ENCODE measurements around the gene PCP2. TPM values are rescaled to one million over a fixed set of nuclear protein-coding genes. Genes with fewer than 3 reads are reported as not detected.

The PCP2 gene
- not detected for total RNA-seq

DNA sequence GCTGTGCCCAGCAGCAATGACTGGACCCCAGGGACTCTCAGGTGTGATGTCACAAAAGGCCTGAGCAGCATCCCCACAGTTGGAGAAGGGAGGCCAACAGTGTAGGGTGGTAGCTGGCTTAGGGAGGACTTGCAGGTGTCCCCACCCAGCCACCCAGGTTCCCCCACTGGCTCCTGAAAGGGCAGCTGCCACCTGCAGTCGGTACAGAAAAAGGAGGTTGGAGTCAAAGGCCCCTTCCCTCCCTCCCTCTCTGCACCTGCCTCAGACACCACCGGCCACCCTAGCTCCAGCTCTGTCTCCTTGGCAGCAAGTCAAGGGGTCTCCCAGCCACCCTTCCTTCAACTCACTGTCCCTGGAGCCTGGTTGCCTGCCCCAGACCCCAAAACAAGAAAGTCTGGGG lies at the start of gene PCP2:
PCP2 (minus strand) TSS at position 22 of the 400 bp plus-strand sequence. CDS start 262 bp downstream, outside the sequence.
- POLR2A ChIA-PET: interaction anchor here (0.5 kb wide), 1 partner anchor 948 kb away, joined by 6 read pairs; no protein-coding TSS in a partner anchor
- CTCF ChIA-PET: no interaction called here

DNA sequence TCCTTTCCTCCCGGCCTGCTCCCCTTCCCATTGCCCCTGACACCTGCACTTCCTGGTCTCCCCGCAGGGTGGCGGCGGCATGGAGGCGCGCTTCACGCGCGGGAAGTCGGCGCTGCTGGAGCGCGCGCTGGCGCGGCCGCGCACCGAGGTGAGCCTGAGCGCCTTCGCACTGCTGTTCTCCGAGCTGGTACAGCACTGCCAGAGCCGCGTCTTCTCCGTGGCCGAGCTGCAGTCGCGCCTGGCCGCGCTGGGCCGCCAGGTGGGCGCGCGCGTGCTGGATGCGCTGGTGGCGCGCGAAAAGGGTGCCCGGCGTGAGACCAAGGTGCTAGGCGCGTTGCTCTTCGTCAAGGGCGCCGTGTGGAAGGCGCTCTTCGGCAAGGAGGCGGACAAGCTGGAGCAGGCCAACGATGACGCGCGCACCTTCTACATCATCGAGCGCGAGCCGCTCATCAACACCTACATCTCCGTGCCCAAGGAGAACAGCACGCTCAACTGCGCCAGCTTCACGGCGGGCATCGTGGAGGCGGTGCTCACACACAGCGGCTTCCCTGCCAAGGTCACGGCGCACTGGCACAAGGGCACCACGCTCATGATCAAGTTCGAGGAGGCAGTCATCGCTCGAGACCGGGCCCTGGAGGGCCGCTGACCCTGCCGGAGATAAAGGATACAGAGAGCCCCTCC lies 48.8 kb upstream of the PCP2 start:
- POLR2A ChIA-PET: no interaction called here
- CTCF ChIA-PET: interaction anchor here (1.3 to 2.5 kb wide), 3 partner anchors 17 to 114 kb away, joined by 3 to 20 read pairs (median 11); no protein-coding TSS in a partner anchor

GRCh38 chr19:7681340-7682174 lies 48.0 kb upstream of the PCP2 start:
- POLR2A ChIA-PET: interaction anchor here (0.5 to 1.1 kb wide), 5 partner anchors 11 to 120 kb away, joined by 3 to 5 read pairs (median 4); no protein-coding TSS in a partner anchor

GRCh38 chr19:7680606-7681339 lies 47.3 kb upstream of the PCP2 start, which contains the start of gene TRAPPC5:
TRAPPC5 (plus strand) TSS chr19:7680833; CDS start chr19:7682254, 1,421 bp downstream.
- POLR2A ChIA-PET: interaction anchor here (0.5 to 1.1 kb wide), 5 partner anchors 10 to 121 kb away, joined by 3 to 5 read pairs (median 4); no protein-coding TSS in a partner anchor
- CTCF ChIA-PET: interaction anchor here (0.6 to 2.5 kb wide), 35 partner anchors 11 to 263 kb away, joined by 3 to 20 read pairs (median 4); partner anchors contain the start of genes CD209, FCER2, MAP2K7 and PET100

More at GRCh38 chr19:7681340-7682174, 48.0 kb upstream of the PCP2 start:
- CTCF ChIA-PET: interaction anchor here (0.6 to 2.5 kb wide), 35 partner anchors 10 to 262 kb away, joined by 3 to 20 read pairs (median 4); partner anchors contain the start of genes CD209, FCER2, MAP2K7 and PET100

GRCh38 chr19:7679771-7680605 lies 46.5 kb upstream of the PCP2 start:
- POLR2A ChIA-PET: interaction anchor here (1.0 kb wide), 1 partner anchor 10 kb away, joined by 3 read pairs; no protein-coding TSS in a partner anchor
- CTCF ChIA-PET: interaction anchor here (0.6 to 2.5 kb wide), 17 partner anchors 11 to 242 kb away, joined by 3 to 20 read pairs (median 5); partner anchors contain the start of genes MAP2K7, PET100, RETN and STXBP2

GRCh38 chr19:7678971-7679751 lies 45.6 kb upstream of the PCP2 start:
- ChIA-PET CTCF (interaction anchor here (0.9 to 1.2 kb wide), 2 partner anchors 10 to 111 kb away, joined by 3 to 6 read pairs; partner anchors contain the start of gene RETN), POLR2A (no interaction called here)

- CTCF ChIA-PET: interaction anchor here (0.6 to 1.5 kb wide), 4 partner anchors 9 to 136 kb away, joined by 3 to 6 read pairs (median 3); partner anchors contain the start of gene RETN
- POLR2A ChIA-PET: no interaction called here
Measured at GRCh38 chr19:7677669-7678311, 44.3 kb upstream of the PCP2 start.

DNA sequence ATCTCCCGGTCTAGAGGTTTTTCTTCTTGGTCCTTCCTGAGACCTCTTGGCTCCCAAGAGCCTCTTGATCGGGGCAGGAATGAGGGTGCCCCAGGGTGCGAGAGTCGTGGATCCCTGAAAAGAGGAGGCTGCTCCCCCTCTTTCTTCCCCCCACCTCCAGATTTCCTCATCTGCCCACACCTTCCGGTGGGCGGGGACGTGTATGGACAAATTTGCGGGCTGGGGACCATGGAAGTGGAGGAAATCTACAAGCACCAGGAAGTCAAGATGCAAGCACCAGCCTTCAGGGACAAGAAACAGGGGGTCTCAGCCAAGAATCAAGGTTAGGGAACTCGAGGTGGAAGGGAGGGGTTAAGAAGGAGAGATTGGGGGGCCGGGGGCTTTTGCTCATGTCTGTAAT lies 43.3 kb upstream of the PCP2 start, which contains the start of gene MCEMP1:
MCEMP1 (plus strand) TSS at position 237 of the 400 bp plus-strand sequence; CDS start at position 268, 31 bp downstream.
- CTCF ChIA-PET: interaction anchor here (1.5 kb wide), 1 partner anchor 137 kb away, joined by 3 read pairs; no protein-coding TSS in a partner anchor
- POLR2A ChIA-PET: no interaction called here

DNA sequence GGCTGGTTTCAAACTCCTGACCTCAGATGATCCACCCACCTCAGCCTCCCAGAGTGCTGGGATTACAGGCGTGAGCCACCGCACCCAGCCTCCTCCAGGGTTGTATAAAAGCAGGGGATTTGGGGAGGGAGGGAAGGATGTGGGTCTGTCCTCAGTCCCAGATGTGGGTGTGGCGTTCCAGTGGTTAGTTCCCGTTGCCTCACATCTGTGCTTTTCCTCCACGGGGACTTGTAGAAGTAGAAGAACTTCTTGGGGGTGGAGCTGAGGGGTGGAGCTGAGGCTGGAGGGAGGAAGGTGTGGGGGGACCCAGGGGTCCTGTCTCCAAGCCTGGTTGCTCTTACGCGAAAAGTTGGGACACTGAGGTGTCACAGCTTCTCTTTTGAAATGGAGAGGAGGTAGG lies 42.9 kb upstream of the PCP2 start:
- ChIA-PET CTCF (no interaction called here), POLR2A (no interaction called here)

DNA sequence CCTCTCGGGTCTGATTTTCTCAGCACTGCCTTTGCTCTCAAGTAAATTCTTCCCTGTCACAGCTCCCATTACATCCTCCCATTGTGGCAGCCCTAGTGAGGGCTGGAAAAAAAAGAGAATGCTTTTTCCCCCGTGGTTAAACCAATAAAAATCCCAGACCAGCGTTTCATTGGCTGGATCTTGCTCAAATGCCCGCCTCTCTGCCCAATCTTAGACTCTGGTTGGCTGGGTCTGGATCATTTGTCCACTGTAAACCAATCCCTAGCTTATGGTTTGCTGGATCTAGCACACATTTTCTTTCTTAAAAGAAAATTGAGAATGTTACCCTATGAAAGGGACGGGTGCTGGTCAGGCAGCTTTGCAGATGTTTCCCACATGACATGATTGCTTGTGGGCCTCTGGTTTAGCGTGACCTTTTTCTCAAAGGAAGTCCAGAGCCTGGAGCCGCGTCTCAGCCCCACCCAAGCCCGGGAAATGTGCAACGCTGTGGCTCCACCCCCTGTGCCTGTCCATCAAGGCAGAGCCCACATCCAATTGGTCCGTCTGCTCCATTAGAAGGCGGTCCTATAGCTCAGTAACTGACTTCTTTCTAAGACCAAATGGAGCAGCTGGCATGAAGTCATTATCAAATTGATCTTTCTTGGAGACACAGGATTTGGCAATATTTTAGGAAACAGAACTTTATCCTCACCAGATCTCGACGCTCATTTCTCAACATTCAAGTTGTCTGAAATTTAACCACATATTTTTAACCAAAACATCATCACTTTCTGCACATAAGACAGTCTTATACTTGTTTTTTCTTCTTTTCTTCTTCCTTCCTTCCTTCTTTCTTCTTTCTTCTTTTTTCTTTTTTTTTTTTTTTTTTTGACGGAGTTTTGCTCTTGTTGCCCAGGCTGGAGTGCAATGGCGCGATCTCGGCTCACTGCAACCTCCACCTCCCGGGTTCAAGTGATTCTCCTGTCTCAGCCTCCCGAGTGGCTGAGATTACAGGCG lies 40.8 kb upstream of the PCP2 start:
- ChIA-PET POLR2A (no interaction called here), CTCF (interaction anchor here (0.6 to 1.2 kb wide), 4 partner anchors 24 to 767 kb away, joined by 3 to 5 read pairs (median 3); no protein-coding TSS in a partner anchor)

DNA sequence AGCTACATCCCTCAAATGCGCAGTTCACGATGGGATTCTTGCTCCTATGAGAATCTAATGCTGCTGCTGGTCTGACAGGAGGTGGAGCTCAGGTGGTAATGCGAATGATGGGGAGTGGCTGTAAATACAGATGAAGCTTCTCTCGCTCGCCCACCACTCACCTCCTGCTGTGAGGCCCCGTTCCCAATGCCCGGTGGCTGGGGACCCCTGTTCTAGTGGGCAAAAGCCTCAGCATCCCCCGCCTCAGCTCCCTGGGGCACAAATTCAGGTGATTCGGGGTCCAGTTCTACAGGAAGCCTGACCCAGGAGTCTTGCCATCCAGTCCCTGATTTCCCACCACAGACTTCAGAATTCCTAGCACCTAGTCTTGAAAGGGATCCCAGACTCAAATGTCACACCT lies 39.0 kb upstream of the PCP2 start:
- ChIA-PET CTCF (no interaction called here), POLR2A (no interaction called here)

GRCh38 chr19:7670790-7671189 lies 37.3 kb upstream of the PCP2 start:
- ChIA-PET POLR2A (interaction anchor here (0.7 kb wide), 1 partner anchor 10 kb away, joined by 3 read pairs; the partner anchor contains the start of gene TRAPPC5), CTCF (interaction anchor here (0.9 kb wide), 1 partner anchor 19 kb away, joined by 3 read pairs; no protein-coding TSS in a partner anchor)

DNA sequence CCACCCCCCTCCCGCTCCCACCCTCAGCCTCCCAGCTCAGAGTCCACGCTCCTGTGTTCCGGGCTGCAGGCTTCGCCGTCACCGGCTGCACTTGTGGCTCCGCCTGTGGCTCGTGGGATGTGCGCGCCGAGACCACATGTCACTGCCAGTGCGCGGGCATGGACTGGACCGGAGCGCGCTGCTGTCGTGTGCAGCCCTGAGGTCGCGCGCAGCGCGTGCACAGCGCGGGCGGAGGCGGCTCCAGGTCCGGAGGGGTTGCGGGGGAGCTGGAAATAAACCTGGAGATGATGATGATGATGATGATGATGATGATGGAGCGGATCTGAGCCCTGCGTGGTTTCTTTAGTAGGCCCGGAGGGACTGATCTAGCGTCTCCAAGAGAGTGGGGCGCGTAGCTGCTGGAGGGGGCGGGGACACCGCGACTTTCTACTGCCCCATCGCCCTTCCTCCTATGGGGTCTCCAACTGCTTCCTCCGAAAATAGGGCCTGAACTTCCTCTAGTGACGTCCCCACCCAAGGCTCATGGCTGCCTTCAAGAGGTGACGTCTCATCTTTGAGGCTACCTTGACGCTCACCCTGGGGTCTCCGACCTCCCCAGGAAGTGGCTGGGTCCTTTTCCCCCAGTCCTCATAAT lies 36.7 kb upstream of the PCP2 start:
- ChIA-PET POLR2A (interaction anchor here (0.7 kb wide), 1 partner anchor 10 kb away, joined by 3 read pairs; the partner anchor contains the start of gene TRAPPC5), CTCF (interaction anchor here (0.9 to 1.9 kb wide), 4 partner anchors 8 to 102 kb away, joined by 3 to 6 read pairs (median 4); partner anchors contain the start of gene TRAPPC5)

DNA sequence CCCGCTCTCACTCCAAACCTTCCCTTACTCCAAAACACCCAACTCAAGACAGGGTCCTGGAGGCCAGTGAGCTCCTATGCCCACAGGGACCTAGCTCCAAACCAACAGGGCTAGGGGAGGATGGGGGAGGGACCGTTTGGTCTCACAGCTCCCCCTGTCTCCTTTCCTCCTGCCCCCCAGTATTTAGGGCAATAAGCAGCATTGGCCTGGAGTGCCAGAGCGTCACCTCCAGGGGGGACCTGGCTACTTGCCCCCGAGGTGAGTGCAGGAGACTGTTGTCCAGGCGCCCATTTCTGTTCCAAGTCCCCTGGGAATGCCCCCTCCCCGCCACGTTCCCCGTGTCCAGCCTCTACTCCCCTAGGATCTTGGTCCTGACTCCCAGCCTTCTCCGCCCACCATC lies 36.1 kb upstream of the PCP2 start:
- ChIA-PET CTCF (interaction anchor here (1.0 to 1.9 kb wide), 3 partner anchors 9 to 101 kb away, joined by 3 to 6 read pairs (median 5); partner anchors contain the start of gene TRAPPC5), POLR2A (no interaction called here)

DNA sequence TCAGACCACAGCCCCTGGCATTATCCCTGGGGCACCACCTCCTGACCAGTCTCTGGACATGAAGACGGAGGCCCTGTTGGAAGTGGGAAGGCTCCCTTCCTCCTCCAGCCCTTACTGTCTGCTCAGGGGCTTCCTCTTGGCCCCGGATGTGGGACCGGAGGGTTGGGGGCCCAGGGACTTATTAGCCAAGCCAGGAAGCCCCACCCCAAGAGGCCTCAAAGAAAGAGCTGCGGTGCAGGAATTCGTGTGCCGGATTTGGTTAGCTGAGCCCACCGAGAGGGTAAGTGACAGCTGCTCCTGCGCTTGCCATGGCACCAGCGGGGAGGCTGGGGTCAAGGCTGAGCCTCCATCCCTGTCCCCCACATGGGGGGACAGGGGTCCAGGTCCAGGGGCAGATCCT lies 35.3 kb upstream of the PCP2 start, which contains the start of gene RETN:
RETN (plus strand) TSS at position 208 of the 400 bp plus-strand sequence. CDS start 278 bp downstream, outside the sequence.
- CTCF ChIA-PET: interaction anchor here (0.5 to 1.9 kb wide), 3 partner anchors 9 to 111 kb away, joined by 3 to 6 read pairs (median 5); partner anchors contain the start of gene TRAPPC5
- POLR2A ChIA-PET: no interaction called here

Measured in activated CD8-positive, alpha-beta memory T cell treated with anti-CD3 and anti-CD28 coated beads for 36 hours (primary cell).